Spinal cord (tissue), 10 donors: Measurements from ENCODE around the gene KCNQ1. TPM values are rescaled to one million over a fixed set of nuclear protein-coding genes. Genes with fewer than 3 reads are reported as not detected.

Experiments
- DNase-seq, 6 donors: peaks; one replicate each; pipeline versions ENCODE4 v3.0.0 to v3.0.0-alpha.2; 2013 to 2015; ENCODE audit warnings: low spot score in 6 of 6, low read depth in 4 of 6
- H3K27ac ChIP-seq: one replicate; pipeline ENCODE4 v1.5.1; 2013; ENCODE audit warnings: low read depth, low read length, control low read depth
- H3K27me3 ChIP-seq: one replicate; pipeline ENCODE4 v1.6.1; 2013; ENCODE audit warnings: low read length; ENCODE audit not compliant: control insufficient read depth, insufficient read depth
- H3K36me3 ChIP-seq: one replicate; pipeline ENCODE4 v1.6.1; 2013; ENCODE audit warnings: low read length; ENCODE audit not compliant: control insufficient read depth, insufficient read depth
- H3K4me1 ChIP-seq: one replicate; pipeline ENCODE4 v1.6.1; 2013; ENCODE audit warnings: low read length; ENCODE audit not compliant: control insufficient read depth, insufficient read depth
- H3K4me3 ChIP-seq: one replicate; pipeline ENCODE4 v1.5.1; 2013; ENCODE audit warnings: low read depth, low read length, control low read depth
- H3K9me3 ChIP-seq: one replicate; pipeline ENCODE4 v1.6.1; 2013; ENCODE audit warnings: low read length; ENCODE audit not compliant: control insufficient read depth, insufficient read depth
- WGBS: methylation state at CpG from one replicate; pipeline ENCODE4 v1.1.5; 2013; ENCODE audit warnings: missing lambda C conversion rate; ENCODE audit not compliant: insufficient coverage; 5-methylcytosine and 5-hydroxymethylcytosine counted together
- polyA plus RNA-seq, 2 donors: library from polyadenylated mRNA; unstranded; fragments of 120-200 nt; gene quantifications; one replicate each; pipeline ENCODE4 v1.2.1, GENCODE V29; 2013; ENCODE audit not compliant: insufficient read length in 2 of 2
- total RNA-seq, 2 donors: library from RNA; depleted of rRNA in 1 of 2; stranded (reverse); fragments of 120-200 nt in 1 of 2; fragments of >200 nt in 1 of 2; gene quantifications; one replicate each; pipeline versions ENCODE4 v1.2.3 to v1.2.4, GENCODE V29; 2013 to 2014
- donor health status: healthy.

Gene KCNQ1
- total and polyA plus RNA-seq, 4 donors, result 0.83 to 3.1 (median 2.1) TPM

- Histone ChIP-seq H3K4me1 (peaks cover 13% of the 10 kb centered on the region), H3K9me3 (no peaks in the 10 kb centered on the region), H3K27me3 (no peaks in the 10 kb centered on the region), H3K27ac (no peak overlapping the region), H3K4me3 (no peak overlapping the region), H3K36me3 (no peaks in the 10 kb centered on the region)
- DNase-seq, result no peak
- 84% methylated on average over 8 of the region's 12 CpGs for WGBS
Observed at GRCh38 chr11:2507945-2508749, 63.3 kb downstream of the KCNQ1 start.

- no peak for DNase-seq
- H3K27me3 ChIP-seq, result no peaks in the 10 kb centered on the region
- H3K27ac ChIP-seq, result no peak overlapping the region
- 48% methylated on average over 2 of the region's 2 CpGs for WGBS
- H3K36me3 ChIP-seq, result no peaks in the 10 kb centered on the region
- no peak overlapping the region for H3K4me3 ChIP-seq
- H3K4me1 ChIP-seq, result peaks cover 13% of the 10 kb centered on the region
- H3K9me3 ChIP-seq, result no peaks in the 10 kb centered on the region
Observed at GRCh38 chr11:2508793-2509192, 64.0 kb downstream of the KCNQ1 start.

GRCh38 chr11:2509481-2510001, 64.7 kb downstream of the KCNQ1 start:
- Histone ChIP-seq H3K27ac (no peak overlapping the region), H3K36me3 (no peaks in the 10 kb centered on the region), H3K4me3 (no peak overlapping the region), H3K9me3 (no peaks in the 10 kb centered on the region), H3K27me3 (no peaks in the 10 kb centered on the region), H3K4me1 (peaks cover 13% of the 10 kb centered on the region)
- no peak for DNase-seq
- 71% methylated on average over 12 of the region's 16 CpGs for WGBS

- H3K27ac ChIP-seq, result no peak overlapping the region
- WGBS, result 69% methylated on average over 10 of the region's 16 CpGs
Observed at GRCh38 chr11:2510626-2511402, 66.0 kb downstream of the KCNQ1 start.

GRCh38 chr11:2511421-2512369, 66.9 kb downstream of the KCNQ1 start:
- 85% methylated on average over 20 of the region's 27 CpGs for WGBS
- H3K9me3 ChIP-seq, result no peaks in the 10 kb centered on the region
- H3K36me3 ChIP-seq, result no peaks in the 10 kb centered on the region
- no peaks in the 10 kb centered on the region for H3K27me3 ChIP-seq
- no peak overlapping the region for H3K27ac ChIP-seq
- no peak overlapping the region for H3K4me3 ChIP-seq
- H3K4me1 ChIP-seq, result peaks cover 13% of the 10 kb centered on the region
- no peak for DNase-seq

More at GRCh38 chr11:2510626-2511402, 66.0 kb downstream of the KCNQ1 start:
- Histone ChIP-seq H3K4me1 (peaks cover 13% of the 10 kb centered on the region), H3K4me3 (no peak overlapping the region), H3K36me3 (no peaks in the 10 kb centered on the region), H3K27me3 (no peaks in the 10 kb centered on the region), H3K9me3 (no peaks in the 10 kb centered on the region)
- DNase-seq, result peak in 1 of 6 donors; percentile 31

- peaks cover 13% of the 10 kb centered on the region for H3K4me1 ChIP-seq
- no peaks in the 10 kb centered on the region for H3K9me3 ChIP-seq
- H3K27ac ChIP-seq, result no peak overlapping the region
- no peak overlapping the region for H3K4me3 ChIP-seq
- no peaks in the 10 kb centered on the region for H3K36me3 ChIP-seq
- no peaks in the 10 kb centered on the region for H3K27me3 ChIP-seq
- no peak for DNase-seq
- 88% methylated on average over 20 of the region's 21 CpGs for WGBS
Observed at GRCh38 chr11:2512431-2513407, 67.9 kb downstream of the KCNQ1 start.

- Histone ChIP-seq H3K9me3 (no peaks in the 10 kb centered on the region), H3K4me3 (no peak overlapping the region), H3K4me1 (peaks cover 13% of the 10 kb centered on the region), H3K27ac (no peak overlapping the region), H3K36me3 (no peaks in the 10 kb centered on the region), H3K27me3 (no peaks in the 10 kb centered on the region)
- DNase-seq, result no peak
- WGBS, result 88% methylated on average over 6 of the region's 6 CpGs
Observed at GRCh38 chr11:2513441-2513840, 68.6 kb downstream of the KCNQ1 start.

GRCh38 chr11:2515401-2516275, 70.8 kb downstream of the KCNQ1 start:
- no peaks in the 10 kb centered on the region for H3K27me3 ChIP-seq
- H3K4me1 ChIP-seq, result peaks cover 12% of the 10 kb centered on the region
- no peaks in the 10 kb centered on the region for H3K36me3 ChIP-seq
- no peaks in the 10 kb centered on the region for H3K9me3 ChIP-seq
- DNase-seq, result no peak
- WGBS, result 87% methylated on average over 19 of the region's 25 CpGs
- no peak overlapping the region for H3K27ac ChIP-seq
- H3K4me3 ChIP-seq, result no peak overlapping the region
